ENCODE results near the gene CHP1. TPM values are rescaled to one million over a fixed set of nuclear protein-coding genes. Genes with fewer than 3 reads are reported as not detected.
"Not testable (repeated sequence)": the region's sequence is repeated elsewhere in the genome, so short reads cannot be mapped to it uniquely, and the experiment has no call there.

The CHP1 gene
- total RNA-seq, 2 donors from 2014 or later = 61.0 to 87.9 TPM

DNA sequence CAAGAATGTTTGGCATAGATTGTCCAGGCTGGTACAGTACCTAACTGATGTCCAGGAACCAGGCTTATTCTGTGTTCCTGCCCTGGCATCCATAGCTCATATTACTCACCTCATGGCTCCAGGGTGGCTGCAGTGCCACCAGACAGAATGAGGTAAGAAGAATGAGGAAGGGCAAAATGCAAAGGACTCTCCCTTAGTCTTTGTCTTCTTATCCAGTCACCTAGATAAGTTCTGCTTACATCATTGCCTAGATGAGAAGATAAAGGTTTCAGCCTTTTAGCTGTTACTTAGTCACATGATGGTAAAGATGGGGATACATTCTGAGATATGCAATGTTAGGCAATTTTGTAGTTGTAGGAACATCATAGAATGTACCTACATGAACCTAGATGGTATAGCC, 45.8 kb downstream of the CHP1 start:
- DNase-seq (no peak), ATAC-seq (no peak)
- Histone ChIP-seq H3K36me3 (replicated peaks in 1 of 2; ENCODE audit: insufficient read depth in 1 of 2, low read depth in 2 of 2) (peaks cover 4 to 10% of the 10 kb centered on the region in 2 donors), H3K9me3 (no peaks in the 10 kb centered on the region), H3K4me1 (no peaks in the 10 kb centered on the region), H3K27me3 (no peaks in the 10 kb centered on the region), H3K4me3 (no peak overlapping the region), H3K27ac (no peak overlapping the region)
- intact Hi-C loops (cut with DNase I) = no loop called here
- TF ChIP-seq, protein P1, sequence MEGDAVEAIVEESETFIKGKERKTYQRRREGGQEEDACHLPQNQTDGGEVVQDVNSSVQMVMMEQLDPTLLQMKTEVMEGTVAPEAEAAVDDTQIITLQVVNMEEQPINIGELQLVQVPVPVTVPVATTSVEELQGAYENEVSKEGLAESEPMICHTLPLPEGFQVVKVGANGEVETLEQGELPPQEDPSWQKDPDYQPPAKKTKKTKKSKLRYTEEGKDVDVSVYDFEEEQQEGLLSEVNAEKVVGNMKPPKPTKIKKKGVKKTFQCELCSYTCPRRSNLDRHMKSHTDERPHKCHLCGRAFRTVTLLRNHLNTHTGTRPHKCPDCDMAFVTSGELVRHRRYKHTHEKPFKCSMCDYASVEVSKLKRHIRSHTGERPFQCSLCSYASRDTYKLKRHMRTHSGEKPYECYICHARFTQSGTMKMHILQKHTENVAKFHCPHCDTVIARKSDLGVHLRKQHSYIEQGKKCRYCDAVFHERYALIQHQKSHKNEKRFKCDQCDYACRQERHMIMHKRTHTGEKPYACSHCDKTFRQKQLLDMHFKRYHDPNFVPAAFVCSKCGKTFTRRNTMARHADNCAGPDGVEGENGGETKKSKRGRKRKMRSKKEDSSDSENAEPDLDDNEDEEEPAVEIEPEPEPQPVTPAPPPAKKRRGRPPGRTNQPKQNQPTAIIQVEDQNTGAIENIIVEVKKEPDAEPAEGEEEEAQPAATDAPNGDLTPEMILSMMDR (IDR thresholded peaks at IDR 0.05) = no peak
- TF ChIP-seq POLR2A (IDR thresholded peaks at IDR 0.05) = no peak

DNA sequence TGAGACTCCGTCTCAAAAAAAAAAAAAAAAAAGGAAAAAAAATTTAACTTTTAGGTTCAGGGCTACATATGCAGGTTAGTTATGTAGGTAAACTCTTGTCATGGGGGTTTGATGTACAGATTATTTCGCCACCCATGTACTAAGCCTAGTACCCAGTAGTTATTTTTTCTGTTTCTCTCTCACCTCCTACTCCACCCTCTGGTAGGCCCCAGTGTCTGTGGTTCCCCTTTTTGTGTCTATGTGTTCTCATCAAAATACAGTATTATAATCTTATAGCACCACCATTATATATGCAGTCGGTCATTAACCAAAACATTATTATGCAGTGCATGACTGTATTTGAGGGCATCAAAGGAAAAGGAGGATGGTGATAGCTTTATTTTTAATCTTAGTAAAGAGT, 47.3 kb downstream of the CHP1 start:
- Histone ChIP-seq H3K27ac (no peak overlapping the region), H3K9me3 (no peaks in the 10 kb centered on the region), H3K36me3 (replicated peaks in 1 of 2; ENCODE audit: insufficient read depth in 1 of 2, low read depth in 2 of 2) (peaks cover 0 to 8% of the 10 kb centered on the region in 2 donors), H3K27me3 (no peaks in the 10 kb centered on the region), H3K4me1 (peaks cover 3% of the 10 kb centered on the region), H3K4me3 (no peak overlapping the region)
- TF ChIP-seq POLR2A (IDR thresholded peaks at IDR 0.05) = no peak
- TF ChIP-seq, protein P1 (IDR thresholded peaks at IDR 0.05) = no peak
- intact Hi-C loops (cut with DNase I) = no loop called here
- DNase-seq = no peak
- WGBS, 2 donors = 92 to 98% methylated on average over 3 of the region's 3 CpGs
- ATAC-seq = no peak

DNA sequence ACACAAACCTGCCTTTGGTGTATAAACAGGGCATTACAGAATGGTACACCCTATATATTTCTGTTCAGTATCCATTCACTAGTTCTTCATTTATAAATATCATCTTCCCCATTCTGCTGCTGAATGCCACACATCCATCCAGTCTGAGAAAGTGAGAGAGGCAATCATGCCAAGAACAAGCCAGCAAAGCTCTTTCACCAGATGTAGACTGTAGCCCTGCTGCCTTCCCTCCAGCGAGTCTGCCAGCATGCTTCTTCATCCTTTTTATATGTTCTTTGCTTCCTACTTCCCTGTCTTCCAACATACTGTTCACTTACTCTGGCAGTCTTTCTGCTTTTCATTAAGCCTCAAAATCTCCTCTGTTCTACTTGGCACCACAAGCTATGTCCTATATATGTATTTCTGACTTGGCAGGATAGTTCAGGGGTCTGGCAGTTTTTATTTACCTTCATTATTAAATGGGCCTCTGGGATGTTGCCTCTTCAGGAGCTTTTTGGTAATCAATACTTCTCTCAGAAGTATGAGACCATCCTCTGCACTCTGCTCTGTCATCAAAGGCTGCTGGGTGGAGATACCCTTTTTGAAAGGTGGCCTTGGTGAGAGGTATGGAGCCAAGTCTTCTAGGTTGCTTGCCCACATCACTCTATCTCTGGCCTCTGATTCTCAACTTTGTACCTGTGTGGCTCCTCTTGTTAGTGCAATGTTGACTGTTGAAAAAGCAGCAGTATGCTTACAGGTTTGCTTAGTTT, 48.6 kb downstream of the CHP1 start:
- H3K36me3 ChIP-seq (replicated peaks in 1 of 2; ENCODE audit: insufficient read depth in 1 of 2, low read depth in 2 of 2) = peaks cover 0 to 8% of the 10 kb centered on the region in 2 donors
- ATAC-seq = no peak

DNA sequence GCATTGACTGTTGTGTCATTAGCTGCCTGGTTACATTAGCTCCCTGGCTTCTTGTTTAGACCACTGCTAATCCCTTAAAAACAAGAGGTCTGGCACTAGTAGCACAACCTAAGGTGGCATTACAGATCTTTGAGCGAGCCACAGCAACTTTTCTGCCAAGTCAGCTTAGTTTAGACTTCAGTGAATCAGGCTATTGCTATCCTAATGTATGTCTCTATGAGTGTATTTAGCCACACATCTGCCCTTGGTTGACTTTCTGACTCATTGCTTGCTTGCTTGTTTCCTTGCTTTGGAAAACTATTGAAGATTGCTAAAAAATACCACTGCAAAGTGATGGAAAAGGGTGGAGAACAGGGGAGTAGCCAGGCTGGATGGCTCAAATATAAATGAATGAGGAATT, 50.2 kb downstream of the CHP1 start:
- H3K36me3 ChIP-seq (replicated peaks in 1 of 2; ENCODE audit: insufficient read depth in 1 of 2, low read depth in 2 of 2) = peaks cover 0 to 10% of the 10 kb centered on the region in 2 donors
- DNase-seq (no peak), ATAC-seq (no peak)
- no peak overlapping the region for H3K4me3 ChIP-seq
- intact Hi-C loops (cut with DNase I) = no loop called here
- no peak overlapping the region for H3K27ac ChIP-seq
- TF ChIP-seq POLR2A (IDR thresholded peaks at IDR 0.05) = no peak
- TF ChIP-seq, protein P1 (IDR thresholded peaks at IDR 0.05) = no peak
- peaks cover 18% of the 10 kb centered on the region for H3K4me1 ChIP-seq
- 84 to 93% methylated on average over 1 of the region's 1 CpG for WGBS, 2 donors
- no peaks in the 10 kb centered on the region for H3K27me3 ChIP-seq
- H3K9me3 ChIP-seq = no peaks in the 10 kb centered on the region

More for the DNA sequence above, 48.6 kb downstream of the CHP1 start:
- H3K27ac ChIP-seq = no peak overlapping the region
- no peak for TF ChIP-seq POLR2A (IDR thresholded peaks at IDR 0.05)
- TF ChIP-seq, protein P1 (IDR thresholded peaks at IDR 0.05) = no peak
- H3K4me3 ChIP-seq = no peak overlapping the region
- intact Hi-C loops (cut with DNase I) = no loop called here
- H3K27me3 ChIP-seq = no peaks in the 10 kb centered on the region
- peaks cover 4% of the 10 kb centered on the region for H3K4me1 ChIP-seq
- no peak for DNase-seq
- no peaks in the 10 kb centered on the region for H3K9me3 ChIP-seq
- WGBS, 2 donors = 85 to 90% methylated on average over 1 of the region's 1 CpG

DNA sequence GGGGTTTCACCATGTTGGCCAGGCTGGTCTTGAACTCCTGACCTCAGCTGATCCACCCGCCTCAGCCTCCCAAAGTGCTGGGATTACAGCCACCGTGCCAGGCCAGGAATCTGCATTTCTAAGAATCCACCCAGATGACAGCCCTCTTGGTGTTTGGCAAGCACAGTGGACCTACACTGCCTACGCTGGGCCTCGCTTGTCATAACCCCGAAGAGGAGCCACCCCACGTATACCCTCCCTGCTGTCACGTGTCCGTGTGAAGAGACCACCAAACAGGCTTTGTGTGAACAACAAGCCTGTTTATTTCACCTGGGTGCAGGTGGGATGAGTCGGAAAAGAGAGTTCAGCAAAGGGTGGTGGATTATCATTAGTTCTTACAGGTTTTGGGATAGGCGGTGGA, 51.4 kb downstream of the CHP1 start:
- Histone ChIP-seq H3K36me3 (replicated peaks in 1 of 2; ENCODE audit: insufficient read depth in 1 of 2, low read depth in 2 of 2) (peaks cover 0 to 14% of the 10 kb centered on the region in 2 donors), H3K4me1 (peaks cover 24% of the 10 kb centered on the region)
- 96 to 99% methylated on average over 10 of the region's 10 CpGs for WGBS, 2 donors
- ATAC-seq; DNase-seq; intact Hi-C loops (cut with DNase I); H3K4me3 ChIP-seq; H3K27me3 ChIP-seq; H3K9me3 ChIP-seq; H3K27ac ChIP-seq: not testable (repeated sequence)

DNA sequence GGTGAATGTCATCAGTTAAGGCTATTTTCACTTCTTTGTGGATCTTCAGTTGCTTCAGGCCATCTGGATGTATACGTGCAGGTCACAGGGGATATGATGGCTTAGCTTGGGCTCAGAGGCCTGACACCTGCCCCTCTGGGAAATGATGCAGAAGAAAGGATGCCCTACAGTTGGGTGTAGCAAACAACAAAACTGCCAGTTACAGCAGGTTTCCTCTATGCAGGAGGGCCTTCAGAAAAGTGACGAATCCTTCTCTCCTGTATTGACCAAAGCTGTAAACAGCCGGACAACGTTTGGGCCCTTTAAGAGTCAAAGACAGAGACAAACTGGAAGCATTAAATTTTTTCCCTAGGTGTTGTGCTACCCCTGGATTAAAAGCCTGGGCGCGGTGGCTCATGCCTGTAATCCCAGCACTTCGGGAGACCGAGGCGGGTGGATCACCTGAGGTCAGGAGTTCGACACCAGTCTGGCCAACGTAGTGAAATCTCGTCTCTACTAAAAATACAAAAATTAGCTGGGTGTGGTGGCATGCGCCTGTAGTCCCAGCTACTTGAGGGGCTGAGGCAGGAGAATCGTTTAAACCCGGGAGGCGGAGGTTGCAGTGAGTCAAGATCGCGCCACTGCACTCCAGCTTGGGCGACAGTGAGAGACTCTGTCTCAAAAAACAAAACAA, 52.0 kb downstream of the CHP1 start:
- peak in 1 of 4 donors; percentile 17 for DNase-seq
- H3K9me3 ChIP-seq; intact Hi-C loops (cut with DNase I); ATAC-seq; H3K27me3 ChIP-seq: not testable (repeated sequence)
- peaks cover 24% of the 10 kb centered on the region for H3K4me1 ChIP-seq
- H3K4me3 ChIP-seq = peak overlapping the region in 1 of 2 donors; percentile 100
- WGBS, 2 donors = 40% methylated on average over 16 to 19 of the region's 19 CpGs
- H3K36me3 ChIP-seq (replicated peaks in 1 of 2; ENCODE audit: insufficient read depth in 1 of 2, low read depth in 2 of 2) = peaks cover 0 to 16% of the 10 kb centered on the region in 2 donors
- peak overlapping the region; percentile 92 to 99 (median 95) for H3K27ac ChIP-seq

Data from body of pancreas (tissue), 4 donors.